GM21717 (cell line): ENCODE results near the gene BBLN.

Experiments
- ATAC-seq: cut with Tn5 transposase; IDR thresholded peaks from one replicate; pipeline ENCODE4 v1.9.1; 2021; ENCODE audit warnings: mild to moderate bottlenecking, moderate library complexity; ENCODE audit not compliant: unreplicated experiment

The BBLN gene

DNA sequence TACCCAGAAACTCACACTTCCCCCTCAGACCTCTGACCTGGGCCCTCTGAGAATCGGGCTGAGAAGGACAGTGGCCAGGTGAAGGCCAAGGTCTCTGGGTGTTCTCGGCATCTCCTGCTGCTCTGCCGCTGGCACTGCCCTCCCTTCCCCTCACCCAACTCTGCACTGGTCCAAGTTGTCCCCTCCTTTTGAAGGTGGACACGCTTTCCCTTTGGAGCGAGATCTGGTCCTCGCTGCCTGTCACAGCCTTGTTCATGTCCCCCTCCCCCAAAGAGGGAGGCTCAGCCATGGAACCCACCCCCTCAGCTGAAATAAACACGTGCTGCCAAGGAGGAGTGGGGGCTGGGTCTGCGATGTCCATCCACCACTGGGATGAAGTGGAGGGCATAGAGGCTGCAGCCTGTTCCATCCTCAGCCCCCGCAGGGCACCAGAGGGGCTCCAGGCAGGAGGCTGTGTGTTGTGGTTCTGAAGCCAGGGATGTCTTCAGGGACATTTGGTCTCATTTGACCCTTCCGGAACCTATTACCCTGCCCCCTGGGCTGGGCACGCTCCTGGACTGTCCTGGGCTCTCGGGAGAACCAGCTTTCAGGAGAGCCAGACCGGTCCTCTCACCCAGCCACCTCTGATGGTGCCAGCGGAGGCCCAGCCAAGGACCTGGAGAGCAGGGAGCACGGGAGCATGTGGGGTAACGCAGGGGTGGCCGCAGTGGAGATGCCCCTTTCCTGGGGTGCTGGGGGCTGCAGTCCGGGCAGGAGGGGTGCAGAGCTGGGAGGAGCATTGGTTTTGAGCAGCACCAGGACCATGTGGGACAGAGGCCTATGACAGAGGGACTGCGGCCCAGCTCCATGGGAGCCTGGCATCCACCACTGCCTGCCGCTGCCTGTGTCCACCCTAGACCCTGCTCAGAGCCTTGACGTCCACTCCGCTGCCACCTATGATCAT is 15.6 kb upstream of the BBLN start:
- no peak for ATAC-seq

DNA sequence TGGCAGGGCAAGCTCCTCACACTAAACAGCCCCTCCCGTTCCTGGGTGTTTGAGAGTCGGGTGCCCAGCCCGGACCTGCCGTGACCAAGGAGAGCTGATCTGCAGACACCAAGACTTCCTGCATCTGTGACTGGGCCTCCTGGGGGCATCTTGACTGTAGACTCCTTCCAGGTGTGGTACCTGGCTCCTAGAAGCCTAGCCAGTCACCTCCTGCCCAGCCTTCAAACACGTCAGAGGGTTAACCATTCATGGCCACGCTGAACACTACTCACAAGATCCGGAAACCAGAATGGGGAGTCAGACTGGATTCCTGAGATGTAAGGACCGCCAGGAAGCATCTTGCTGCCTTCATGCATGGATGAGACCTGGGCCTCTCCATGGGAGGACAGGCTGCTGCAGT is 14.5 kb upstream of the BBLN start:
- ATAC-seq, result no peak

DNA sequence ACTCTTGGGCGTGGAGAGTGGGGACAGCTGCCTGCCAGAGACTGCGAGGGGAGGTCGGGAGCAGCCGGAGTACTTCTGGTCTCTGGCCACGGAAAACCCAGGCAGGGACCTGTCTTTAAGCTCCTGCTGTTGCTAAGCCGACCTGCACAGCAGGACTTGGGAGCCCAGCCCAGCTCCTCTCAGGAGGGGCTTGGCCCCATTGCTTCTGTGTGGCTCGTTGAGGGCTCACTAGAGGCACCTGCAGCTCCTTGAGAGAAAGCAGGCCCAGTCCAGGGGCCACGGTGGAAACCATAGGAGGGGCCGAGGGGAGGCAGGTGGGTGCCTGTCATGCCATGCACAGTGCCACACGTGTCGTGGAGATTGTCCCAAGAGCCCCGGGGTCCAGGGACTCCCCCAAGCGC is 14.1 kb upstream of the BBLN start:
- no peak for ATAC-seq

DNA sequence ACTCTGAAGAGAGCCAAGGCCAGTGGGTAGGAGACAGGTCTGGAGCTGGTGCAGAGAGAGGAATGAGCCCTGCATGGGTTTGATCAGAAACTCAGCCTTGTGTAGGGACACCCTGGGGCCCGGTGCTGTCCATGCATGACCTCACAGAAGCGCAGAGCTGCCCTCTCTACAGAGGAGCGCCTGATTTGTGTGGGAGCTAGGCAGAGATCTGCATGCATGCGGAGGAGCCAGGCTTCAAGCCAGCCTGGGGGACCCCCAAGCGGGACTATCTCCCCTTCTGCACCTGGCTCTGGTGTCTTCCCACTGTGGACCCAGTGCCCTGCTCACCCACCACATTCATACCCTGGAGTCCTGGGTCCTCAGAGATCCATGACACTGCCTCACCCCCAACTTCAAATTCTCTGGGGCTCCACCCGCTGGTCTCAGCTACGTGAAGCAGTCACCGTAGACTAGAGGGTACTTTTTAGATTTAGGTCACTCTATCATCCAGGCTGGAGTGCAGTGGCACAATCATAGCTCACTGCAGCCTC is 13.4 kb upstream of the BBLN start:
- ATAC-seq, result no peak

DNA sequence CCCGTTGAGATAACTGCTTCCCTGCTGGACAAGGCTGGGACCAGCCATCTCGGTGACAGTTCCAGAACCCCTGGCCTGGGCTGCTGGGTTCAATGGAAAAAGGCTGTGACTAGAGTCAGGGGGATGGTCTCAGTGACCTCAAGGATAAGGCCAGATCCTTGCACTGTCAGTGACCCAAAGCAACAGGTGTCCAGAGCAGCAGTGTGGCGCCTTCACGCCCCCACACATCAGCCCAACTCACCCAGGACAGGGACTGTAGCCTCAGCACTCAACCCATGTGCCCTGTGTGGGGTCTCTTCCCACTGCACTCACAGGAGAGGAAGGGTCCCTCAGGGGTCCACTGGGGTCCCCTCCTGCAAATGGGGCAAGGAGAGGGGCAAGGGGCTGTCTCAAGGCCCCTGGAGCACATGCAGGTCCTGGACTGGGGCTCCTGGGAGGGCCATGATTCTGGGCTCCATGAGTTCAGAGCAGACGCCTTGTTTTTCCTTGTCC is 11.5 kb upstream of the BBLN start:
- ATAC-seq, result no peak

DNA sequence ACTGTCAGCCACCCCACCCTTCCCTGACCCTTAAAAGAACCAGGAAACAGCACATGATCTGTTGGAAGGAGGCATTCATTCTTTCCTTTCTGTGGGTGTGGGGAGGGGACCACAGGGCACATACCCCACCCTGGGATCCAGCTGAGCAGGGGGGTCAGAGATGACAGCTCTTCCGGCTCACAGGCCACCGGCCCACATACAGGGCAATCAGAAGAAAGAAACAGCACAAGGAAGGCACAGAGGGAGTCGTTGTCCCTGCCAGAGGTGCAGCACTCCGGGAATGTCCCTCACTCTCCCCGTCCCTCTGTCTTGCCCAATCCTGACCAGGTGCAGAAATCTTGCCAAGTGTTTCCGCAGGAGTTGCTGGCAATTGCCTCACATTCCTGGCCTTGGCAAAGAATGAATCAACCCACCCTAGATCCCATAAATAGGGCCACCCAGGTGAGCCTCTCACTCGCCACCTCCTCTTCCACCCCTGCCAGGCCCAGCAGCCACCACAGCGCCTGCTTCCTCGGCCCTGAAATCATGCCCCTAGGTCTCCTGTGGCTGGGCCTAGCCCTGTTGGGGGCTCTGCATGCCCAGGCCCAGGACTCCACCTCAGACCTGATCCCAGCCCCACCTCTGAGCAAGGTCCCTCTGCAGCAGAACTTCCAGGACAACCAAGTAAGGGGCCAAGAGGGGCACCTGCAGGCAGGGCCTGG is 10.9 kb upstream of the BBLN start, which contains the start of gene LCN2:
TSS of gene LCN2 (plus strand) at position 453 of the 701 bp plus-strand sequence. CDS start at position 526, 73 bp downstream.
- ATAC-seq, result no peak

DNA sequence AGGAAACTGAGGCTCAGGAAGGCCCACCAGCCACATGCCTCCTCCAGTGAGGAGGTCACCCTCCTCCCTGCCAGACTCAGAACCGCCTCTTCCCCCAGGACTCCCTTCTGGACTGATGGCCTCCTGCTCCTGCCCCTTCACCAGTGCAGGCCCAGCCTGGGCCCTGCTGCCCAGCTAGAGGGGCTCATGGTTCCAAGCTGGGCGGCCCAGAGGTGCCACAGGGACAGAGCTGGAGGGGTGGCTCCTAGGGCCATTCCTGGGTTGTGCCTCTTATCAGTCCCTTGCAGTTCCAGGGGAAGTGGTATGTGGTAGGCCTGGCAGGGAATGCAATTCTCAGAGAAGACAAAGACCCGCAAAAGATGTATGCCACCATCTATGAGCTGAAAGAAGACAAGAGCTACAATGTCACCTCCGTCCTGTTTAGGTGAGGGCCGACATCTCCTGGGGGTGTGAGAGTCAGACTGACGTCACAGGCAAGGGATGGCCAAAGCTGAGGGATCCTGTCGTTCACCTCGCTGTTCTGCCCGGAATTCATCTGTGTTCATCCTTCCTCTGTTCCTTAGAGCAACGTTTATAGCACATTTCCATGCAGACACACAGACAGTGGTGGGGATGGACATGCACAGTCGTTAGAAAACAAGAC is 10.0 kb upstream of the BBLN start:
- ATAC-seq, result no peak

DNA sequence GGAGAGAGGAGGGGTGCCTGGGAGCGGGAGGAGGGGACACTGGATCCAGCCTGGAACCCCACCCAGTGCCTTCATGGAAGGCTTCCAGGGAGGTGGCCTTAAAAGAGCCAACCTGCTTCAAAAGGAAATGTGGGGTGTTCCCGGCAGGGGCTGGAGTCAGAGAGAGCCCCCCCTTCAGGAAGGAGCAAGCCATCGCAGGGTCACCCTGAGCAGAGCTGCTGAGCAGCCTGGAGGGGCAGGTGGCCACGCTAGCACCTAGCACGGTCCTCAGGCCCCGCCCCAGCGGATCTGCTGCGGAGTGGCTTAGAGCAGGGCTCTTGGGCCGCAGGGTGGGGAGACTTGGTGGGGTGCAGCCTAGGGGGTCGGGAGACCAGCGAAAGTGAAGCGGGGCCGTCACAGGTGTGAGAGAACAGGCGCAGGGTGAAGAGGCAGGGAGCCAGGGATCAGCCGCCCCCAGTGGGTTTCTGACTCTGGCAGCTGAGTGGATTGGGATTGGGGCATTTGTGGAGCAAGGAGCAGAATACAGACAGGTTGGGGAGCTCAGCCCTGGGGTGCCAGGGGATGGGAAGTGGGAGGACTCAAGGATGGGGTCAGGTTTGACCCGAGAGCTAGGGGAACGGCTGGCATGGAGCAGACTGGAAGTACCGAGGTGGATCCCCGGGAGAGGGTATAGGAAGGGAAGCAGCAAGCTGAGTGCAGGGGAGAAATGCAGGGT is 9.3 kb upstream of the BBLN start:
- ATAC-seq, result no peak

DNA sequence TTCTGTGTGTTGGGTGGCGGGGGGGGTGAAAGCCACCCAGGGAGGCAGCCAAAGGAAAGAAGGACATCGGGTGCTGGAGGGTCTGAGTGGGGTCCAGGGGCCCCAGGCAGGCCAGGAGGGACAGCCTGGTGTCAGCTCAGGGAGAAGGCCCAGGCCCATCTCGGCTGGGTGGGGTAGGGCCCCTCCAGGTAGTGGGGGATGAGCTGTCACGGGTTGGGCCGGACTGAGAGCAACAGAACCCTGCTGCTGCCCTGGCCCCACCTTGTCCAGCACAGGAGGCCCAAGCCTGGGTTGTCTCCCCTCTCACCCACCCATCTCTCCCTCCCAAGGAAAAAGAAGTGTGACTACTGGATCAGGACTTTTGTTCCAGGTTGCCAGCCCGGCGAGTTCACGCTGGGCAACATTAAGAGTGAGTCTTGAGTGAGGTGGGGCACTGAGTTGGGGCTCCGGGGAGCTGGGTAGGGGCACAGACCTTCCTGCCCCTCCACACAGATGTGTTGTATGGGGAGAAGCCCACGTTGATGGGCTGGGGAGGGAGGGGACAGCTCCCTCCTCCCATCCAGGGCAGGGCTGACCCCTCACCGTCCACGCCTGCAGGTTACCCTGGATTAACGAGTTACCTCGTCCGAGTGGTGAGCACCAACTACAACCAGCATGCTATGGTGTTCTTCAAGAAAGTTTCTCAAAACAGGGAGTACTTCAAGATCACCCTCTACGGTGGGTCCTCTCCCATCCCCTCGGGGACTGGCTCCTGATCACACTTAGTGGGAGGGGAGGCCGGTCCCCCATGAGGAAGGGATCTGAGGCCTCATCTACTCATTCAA is 8.5 kb upstream of the BBLN start:
- ATAC-seq, result no peak

DNA sequence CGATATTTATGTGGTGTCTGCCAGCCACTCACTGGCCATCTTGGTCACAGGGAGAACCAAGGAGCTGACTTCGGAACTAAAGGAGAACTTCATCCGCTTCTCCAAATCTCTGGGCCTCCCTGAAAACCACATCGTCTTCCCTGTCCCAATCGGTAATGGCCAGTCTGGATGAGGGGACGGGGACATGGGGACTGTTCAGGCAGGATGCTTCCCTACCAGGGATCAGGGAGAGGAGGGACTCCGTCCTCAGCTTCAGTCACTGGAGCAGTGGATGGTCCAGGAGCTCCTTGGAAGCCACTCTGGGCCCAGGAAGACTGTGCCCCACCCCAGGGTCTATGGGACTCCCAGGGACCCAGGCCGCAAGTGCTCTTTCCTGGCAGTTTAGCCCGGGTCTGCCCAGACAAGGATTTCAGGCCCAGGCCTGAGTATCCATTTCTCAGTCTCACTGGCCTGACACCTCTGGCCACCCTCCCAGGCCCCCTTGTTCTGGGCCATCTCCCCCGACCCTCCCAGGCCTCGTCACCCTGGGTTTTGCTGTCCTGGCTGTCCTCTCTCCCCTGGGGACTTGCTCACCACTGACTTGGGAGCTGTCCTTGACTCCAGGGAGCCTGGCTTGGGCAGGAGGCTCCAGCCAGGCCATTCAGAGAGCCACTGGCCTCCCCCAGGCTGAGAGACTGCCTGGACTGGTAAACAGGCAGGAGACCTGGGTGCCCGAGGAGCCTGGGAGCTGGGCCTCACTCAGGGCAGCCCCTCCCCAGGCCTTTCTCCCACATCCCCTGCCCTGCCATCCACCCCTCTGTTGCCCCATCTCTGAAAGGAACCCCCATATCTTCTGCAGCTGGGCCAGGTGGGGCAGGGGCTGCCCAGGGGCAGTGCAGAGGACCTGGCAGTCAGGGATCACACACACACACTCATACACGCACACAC is 7.7 kb upstream of the BBLN start:
- ATAC-seq, result no peak

DNA sequence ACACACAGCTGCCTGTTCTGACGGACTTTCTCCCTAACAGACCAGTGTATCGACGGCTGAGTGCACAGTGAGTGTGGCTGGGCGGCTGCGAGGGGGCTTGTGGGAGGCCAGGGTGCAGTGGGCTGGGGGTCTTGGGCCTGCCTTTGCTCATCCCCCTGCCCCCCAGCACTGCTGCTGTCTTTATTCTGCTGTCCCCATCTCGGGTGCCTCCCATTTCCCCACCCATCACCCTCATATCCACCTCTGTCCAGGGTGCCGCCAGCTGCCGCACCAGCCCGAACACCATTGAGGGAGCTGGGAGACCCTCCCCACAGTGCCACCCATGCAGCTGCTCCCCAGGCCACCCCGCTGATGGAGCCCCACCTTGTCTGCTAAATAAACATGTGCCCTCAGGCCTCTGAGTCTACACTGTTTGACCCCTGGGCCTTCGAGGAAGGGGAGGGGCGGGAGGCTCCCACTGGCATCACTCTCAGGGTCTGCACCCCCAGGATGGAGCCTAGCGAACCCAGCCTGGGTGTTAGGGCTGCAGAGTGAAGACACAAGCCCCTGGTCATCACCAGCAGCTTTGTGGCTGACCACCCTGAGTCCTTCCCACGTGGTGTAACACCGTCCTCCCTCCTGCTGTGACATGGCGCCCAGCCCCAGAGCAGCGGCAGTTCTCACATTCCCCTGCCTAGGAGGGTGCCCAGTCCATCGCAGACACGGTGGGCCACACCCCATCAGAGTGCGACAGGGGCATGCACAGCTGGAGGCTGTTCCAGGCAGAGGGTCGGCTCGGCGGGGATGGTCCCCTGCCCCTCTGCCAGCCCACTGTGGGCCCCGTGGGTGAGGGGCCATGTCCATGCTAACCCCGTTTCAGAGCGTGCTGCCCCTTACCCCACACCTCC is 6.8 kb upstream of the BBLN start:
- ATAC-seq, result no peak

DNA sequence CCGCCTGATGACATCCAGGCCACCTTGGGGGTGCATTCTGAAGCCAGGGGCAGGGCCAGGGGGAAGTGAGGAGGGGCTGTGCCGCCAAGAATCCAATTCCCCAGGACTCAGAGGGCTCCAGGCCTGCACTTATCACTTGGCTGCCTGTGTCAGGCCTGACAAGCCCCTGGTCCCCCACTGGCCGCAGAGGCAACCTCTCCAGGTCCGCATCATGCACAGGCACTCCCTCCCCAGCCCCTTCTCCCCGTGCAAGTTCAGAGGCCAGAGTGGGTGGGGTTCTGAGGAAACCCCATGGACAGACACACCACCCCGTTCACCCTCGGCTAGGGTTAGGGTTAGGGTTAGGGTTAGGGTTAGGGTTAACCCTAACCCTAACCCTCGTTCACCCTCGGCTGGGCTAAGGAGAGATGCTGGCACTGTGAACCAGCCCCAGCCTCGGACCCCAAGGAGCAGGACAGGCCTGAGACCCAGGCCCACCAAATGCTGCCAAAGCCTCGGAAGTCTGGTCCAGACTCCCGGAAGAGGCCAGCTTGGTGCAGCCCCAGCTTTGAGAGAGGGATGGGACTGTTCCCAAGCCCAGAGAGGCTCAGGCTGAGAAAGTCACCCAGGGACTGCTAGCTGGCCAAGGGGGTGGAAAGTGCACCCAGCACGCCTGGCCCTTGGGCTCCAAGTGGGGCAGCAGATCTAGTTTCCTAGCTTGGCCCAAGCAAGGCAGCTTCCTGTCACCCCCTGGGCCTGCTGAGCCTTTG is 5.9 kb upstream of the BBLN start:
- ATAC-seq, result no peak

DNA sequence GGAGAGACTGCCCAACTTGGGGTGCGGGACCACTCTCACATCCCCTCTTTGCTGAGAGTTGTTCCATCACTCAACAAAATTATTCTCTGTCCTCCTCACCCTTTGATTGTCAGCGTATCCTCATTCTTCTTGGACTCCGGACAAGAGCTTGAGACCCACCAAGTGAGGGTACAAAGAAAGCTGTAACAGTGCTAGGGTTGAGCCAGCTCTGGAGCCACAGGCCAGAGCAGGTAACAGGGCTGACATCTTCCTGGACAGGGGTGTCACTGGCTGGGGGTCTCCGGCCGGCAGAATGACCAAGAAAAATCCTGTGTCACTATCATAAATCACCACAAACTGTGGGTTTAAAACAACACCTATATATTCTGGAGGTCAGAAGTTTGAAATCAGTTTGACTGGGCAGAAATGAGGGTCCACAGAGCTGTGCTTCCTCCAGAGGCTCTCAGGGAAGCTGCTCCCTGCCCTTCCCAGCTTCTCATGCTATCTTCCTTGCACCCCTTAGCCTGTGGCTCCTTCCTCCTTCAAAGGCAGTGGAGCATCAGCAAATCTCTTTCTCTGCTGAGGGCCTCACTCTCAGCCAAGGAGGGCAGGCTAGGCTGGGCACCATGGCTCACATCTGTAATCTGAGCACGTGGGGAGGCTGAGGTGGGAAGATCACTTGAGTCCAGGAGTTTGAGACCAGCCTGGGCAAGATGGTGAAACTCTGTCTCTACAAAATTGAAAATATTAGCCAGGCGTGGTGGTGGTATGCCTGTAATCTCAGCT is 4.1 kb upstream of the BBLN start:
- no peak for ATAC-seq

DNA sequence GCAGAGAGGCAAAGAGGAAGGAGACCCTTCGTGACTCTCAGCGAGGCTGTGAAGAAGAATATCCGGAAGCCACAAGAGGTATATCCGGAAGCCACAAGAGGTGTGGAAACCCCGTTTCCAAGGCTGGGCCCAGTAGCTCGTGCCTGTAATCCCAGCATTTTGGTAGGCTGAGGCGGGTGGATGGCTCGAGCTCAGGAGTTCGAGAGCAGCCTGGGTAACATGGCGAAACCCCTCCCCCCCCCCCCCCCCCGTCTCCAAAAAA is 612 bp upstream of the BBLN start:
- no peak for ATAC-seq

DNA sequence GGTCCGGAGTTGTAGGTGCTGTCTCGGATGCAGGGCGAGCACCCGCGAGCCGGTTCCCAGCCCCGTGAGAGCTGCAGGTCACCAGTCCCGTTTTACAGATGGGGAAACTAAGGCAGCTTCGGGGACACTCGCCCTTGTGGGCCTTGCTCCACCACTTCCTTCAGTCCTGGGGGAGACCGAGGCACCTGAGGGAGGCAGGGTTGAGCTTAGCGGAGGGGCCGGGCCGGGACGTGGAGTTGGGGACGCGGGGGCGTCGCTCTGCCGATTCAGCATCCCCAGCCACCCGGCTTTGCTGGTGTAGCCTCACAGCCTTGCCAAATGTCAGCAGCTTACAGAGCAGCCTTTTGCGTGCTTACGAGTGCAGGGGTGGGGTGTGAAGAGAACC is 530 bp downstream of the BBLN start:
- ATAC-seq, result no peak

DNA sequence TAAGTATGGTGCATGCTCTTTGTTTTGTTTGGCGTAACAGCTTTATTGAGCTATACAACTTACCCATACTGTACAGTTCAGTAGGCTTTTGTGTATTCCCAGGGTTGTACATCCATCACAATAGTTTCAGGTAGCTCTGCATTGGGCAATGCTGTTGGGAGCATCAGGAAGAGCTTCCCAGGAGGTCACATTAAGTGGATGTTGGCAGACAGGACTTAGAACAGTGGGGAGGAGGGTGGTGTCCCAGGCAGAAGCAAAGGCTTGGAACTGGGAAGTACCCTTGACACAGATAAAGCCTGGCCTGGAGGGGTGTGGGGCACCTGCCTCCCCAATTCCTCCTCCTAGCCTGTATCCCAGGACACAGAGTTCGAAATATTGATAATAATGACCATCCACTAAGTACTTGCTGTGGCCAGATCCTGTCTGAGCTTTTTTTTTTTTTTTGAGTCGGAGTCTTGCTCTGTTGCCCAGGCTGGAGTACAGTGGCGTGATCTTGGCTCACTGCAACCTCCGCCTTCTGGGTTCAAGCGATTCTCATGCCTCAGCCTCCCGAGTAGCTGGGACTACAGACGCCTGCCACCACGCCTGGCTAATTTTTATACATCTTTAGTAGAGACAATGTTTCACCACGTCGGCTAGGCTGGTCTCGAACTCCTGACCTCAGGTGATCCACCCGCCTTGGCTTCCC is 1.3 kb downstream of the BBLN start:
- no peak for ATAC-seq
